GM23338 (cell line): ENCODE measurements around the gene APBA1. TPM values are rescaled to one million over a fixed set of nuclear protein-coding genes. Genes with fewer than 3 reads are reported as not detected.

ENCODE experiments used
- ATAC-seq: fragments of 200-7000 bp; cut with Tn5 transposase; 3 replicates; pipeline ENCODE4 v1.9.1; 2020
- DNase-seq: peaks from one replicate; pipeline ENCODE4 v3.0.0-alpha.2; 2015; ENCODE audit warnings: low spot score
- H2AFZ ChIP-seq: fragments of 200-600 bp; sonication (generic); 2 replicates; pipeline ENCODE4 v1.8.0; 2016; ENCODE audit warnings: antibody characterized with exemption, mild to moderate bottlenecking, moderate library complexity
- H3F3A ChIP-seq: fragments of 200-600 bp; sonication (generic); replicated peaks from 2 replicates; pipeline ENCODE4 v1.8.0; 2017; ENCODE audit warnings: antibody characterized with exemption, mixed run types, low read depth
- H3K27ac ChIP-seq: fragments of 200-600 bp; sonication (generic); 2 replicates; pipeline ENCODE4 v1.6.1; 2016; ENCODE audit warnings: low read depth
- H3K27me3 ChIP-seq: fragments of 200-600 bp; sonication (generic); 2 replicates; pipeline ENCODE4 v1.8.0; 2016; ENCODE audit warnings: mild to moderate bottlenecking, mixed run types, moderate library complexity; ENCODE audit not compliant: insufficient read depth
- H3K36me3 ChIP-seq: fragments of 200-600 bp; sonication (generic); 2 replicates; pipeline ENCODE4 v1.8.0; 2016; ENCODE audit warnings: mild to moderate bottlenecking; ENCODE audit not compliant: insufficient read depth
- H3K4me1 ChIP-seq: fragments of 200-600 bp; sonication (generic); 2 replicates; pipeline ENCODE4 v1.8.0; 2016; ENCODE audit warnings: mild to moderate bottlenecking, moderate library complexity; ENCODE audit not compliant: insufficient read depth
- H3K4me2 ChIP-seq: fragments of 200-600 bp; sonication (generic); 2 replicates; pipeline ENCODE4 v1.7.1; 2017; ENCODE audit warnings: mixed run types
- H3K4me3 ChIP-seq: fragments of 200-600 bp; sonication (generic); 2 replicates; pipeline ENCODE4 v1.6.1; 2016; ENCODE audit warnings: mixed run types
- H3K79me2 ChIP-seq: fragments of 200-600 bp; sonication (generic); replicated peaks from 2 replicates; pipeline ENCODE4 v1.8.0; 2017; ENCODE audit warnings: mild to moderate bottlenecking; ENCODE audit not compliant: insufficient read depth
- H3K9me2 ChIP-seq: fragments of 200-600 bp; sonication (generic); 2 replicates; pipeline ENCODE4 v1.8.0; 2017; ENCODE audit not compliant: insufficient read depth
- H4K20me1 ChIP-seq: fragments of 200-600 bp; sonication (generic); replicated peaks from 2 replicates; pipeline ENCODE4 v1.8.0; 2017; ENCODE audit warnings: mild to moderate bottlenecking; ENCODE audit not compliant: insufficient read depth
- H3K27ac Mint-ChIP-seq: 2 replicates; pipeline ENCODE4 v1.8.0; 2020; ENCODE audit warnings: inconsistent platforms, mild to moderate bottlenecking, moderate library complexity, mixed read lengths
- H3K27me3 Mint-ChIP-seq: 3 replicates; pipeline ENCODE4 v1.8.0; 2022; ENCODE audit warnings: low read depth, mild to moderate bottlenecking, moderate library complexity, mixed read lengths, inconsistent platforms; ENCODE audit not compliant: insufficient read depth, poor library complexity
- H3K36me3 Mint-ChIP-seq: 3 replicates; pipeline ENCODE4 v1.8.0; 2021; ENCODE audit warnings: low read depth, mild to moderate bottlenecking, inconsistent platforms, moderate library complexity, mixed read lengths
- H3K4me1 Mint-ChIP-seq: 3 replicates; pipeline ENCODE4 v1.8.0; 2020; ENCODE audit warnings: mild to moderate bottlenecking, inconsistent platforms, mixed read lengths
- H3K4me3 Mint-ChIP-seq: 3 replicates; pipeline ENCODE4 v1.8.0; 2021; ENCODE audit warnings: moderate library complexity, mild to moderate bottlenecking, inconsistent platforms, mixed read lengths
- H3K9me3 Mint-ChIP-seq: 3 replicates; pipeline ENCODE4 v1.8.0; 2020; ENCODE audit warnings: moderate library complexity, mild to moderate bottlenecking, inconsistent platforms, mixed read lengths
- ETS1 ChIP-seq: IDR thresholded peaks from 2 replicates; pipeline ENCODE4 v1.6.1; 2016; ENCODE audit warnings: antibody characterized with exemption
- EZH2 ChIP-seq: fragments of 200-600 bp; sonication (generic); IDR thresholded peaks from one replicate; pipeline ENCODE4 v1.8.0; 2017; ENCODE audit warnings: antibody characterized with exemption, mild to moderate bottlenecking, low read depth; ENCODE audit not compliant: unreplicated experiment
- JUNB ChIP-seq: IDR thresholded peaks from one replicate; pipeline ENCODE4 v1.6.1; 2016; ENCODE audit warnings: antibody characterized with exemption; ENCODE audit not compliant: unreplicated experiment
- POLR2AphosphoS5 ChIP-seq: IDR thresholded peaks from 2 replicates; pipeline ENCODE4 v1.6.1; 2016; ENCODE audit warnings: antibody characterized with exemption, low read depth
- REST ChIP-seq: IDR thresholded peaks from one replicate; pipeline ENCODE4 v1.6.1; 2018; ENCODE audit warnings: antibody characterized with exemption; ENCODE audit not compliant: unreplicated experiment
- ZNF331 ChIP-seq: fragments of 250-450 bp; sonication (Bioruptor Pico); IDR thresholded peaks from 2 replicates; pipeline ENCODE4 v1.5.0; 2020; ENCODE audit warnings: low read depth, mild to moderate bottlenecking, moderate library complexity
- ZNF462 ChIP-seq: fragments of 250-450 bp; sonication (Bioruptor Pico); IDR thresholded peaks from 2 replicates; pipeline ENCODE4 v1.5.0; 2020; ENCODE audit warnings: mild to moderate bottlenecking, moderate library complexity
- polyA plus RNA-seq: library from polyadenylated mRNA; unstranded; fragments of >200 nt; fragmentation: Nextera tagmentation; extraction: Ambion mirVana; gene quantifications from 2 replicates; pipeline ENCODE4 v1.2.1, GENCODE V29; 2016
- total RNA-seq: library from RNA; depleted of rRNA; stranded (reverse); fragments of >200 nt; shearing (Covaris generic); gene quantifications from 2 replicates; pipeline ENCODE4 v1.2.3, GENCODE V29; 2014
- TF ChIP-seq, protein P1 (sequence below), 2 experiments: fragments of 200-600 bp in 1 of 2; sonication (generic) in 1 of 2; conservative IDR thresholded peaks; 2 replicates each; pipeline versions ENCODE4 v1.5.1 to v1.6.1; 2016 to 2017; ENCODE audit warnings: antibody characterized with exemption in 2 of 2, low read depth in 2 of 2, mild to moderate bottlenecking in 2 of 2, moderate library complexity in 1 of 2

Gene APBA1
- total and polyA plus RNA-seq, 2 experiments from 2014 or later: 0.26 to 1.0 TPM

- TF ChIP-seq, protein P1, sequence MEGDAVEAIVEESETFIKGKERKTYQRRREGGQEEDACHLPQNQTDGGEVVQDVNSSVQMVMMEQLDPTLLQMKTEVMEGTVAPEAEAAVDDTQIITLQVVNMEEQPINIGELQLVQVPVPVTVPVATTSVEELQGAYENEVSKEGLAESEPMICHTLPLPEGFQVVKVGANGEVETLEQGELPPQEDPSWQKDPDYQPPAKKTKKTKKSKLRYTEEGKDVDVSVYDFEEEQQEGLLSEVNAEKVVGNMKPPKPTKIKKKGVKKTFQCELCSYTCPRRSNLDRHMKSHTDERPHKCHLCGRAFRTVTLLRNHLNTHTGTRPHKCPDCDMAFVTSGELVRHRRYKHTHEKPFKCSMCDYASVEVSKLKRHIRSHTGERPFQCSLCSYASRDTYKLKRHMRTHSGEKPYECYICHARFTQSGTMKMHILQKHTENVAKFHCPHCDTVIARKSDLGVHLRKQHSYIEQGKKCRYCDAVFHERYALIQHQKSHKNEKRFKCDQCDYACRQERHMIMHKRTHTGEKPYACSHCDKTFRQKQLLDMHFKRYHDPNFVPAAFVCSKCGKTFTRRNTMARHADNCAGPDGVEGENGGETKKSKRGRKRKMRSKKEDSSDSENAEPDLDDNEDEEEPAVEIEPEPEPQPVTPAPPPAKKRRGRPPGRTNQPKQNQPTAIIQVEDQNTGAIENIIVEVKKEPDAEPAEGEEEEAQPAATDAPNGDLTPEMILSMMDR (conservative IDR thresholded peaks at IDR 0.05; ENCODE audit: low read depth in 2 of 2): no peak
- TF ChIP-seq POLR2AphosphoS5: no peak
These were observed 209.8 kb downstream of the APBA1 start (continued) for GRCh38 chr9:69462394-69462793.

DNA sequence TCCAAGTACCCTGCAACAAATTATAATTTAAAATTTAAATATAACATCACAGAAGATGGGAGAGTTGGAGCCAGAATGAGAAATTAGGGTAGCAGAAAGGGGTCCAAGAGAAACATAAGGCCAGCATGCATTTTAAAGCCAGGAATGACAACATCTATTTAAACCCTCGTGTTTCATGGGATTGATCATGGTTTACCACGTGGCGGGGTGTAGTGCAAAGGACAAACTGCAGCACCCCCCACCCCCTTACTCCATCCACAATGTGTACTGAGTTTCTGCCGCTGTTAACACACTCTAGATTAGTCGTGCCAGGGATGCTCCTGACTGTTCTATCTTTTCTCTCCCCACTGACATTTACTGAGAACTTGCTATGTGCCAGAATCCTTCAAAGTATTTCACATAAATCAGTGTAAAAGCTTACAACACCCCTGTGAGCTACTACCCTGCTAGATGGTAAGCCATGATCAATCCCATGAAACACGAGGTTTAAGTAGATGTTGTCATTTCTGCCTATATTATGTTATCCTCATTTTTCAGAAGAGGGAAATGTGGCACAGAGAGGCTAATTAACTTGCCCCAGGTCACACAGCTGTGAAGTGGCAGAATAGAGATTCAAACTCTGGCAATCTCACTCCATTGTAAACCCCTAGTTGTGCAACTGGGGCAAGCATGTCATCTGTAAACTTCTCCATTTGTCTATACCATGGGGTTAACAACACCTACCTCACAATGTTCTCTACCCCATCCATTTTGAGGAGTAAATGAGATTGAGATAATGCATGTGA lies 210.9 kb downstream of the APBA1 start:
- Histone ChIP-seq H2AFZ (no peak overlapping the region), H4K20me1 (no peaks in the 10 kb centered on the region), H3K4me2 (no peak overlapping the region), H3K9me2 (0 out of 2 replicates have a peak, but pooled peaks cover 3% of the 10 kb centered on the region), H3K4me1 (peaks cover 12% of the 10 kb centered on the region), H3K79me2 (no peaks in the 10 kb centered on the region), H3K36me3 (no peaks in the 10 kb centered on the region), H3K27me3 (no peaks in the 10 kb centered on the region), H3F3A (no peaks in the 10 kb centered on the region), H3K27ac (no peak overlapping the region), H3K4me3 (no peak overlapping the region)
- no peaks in the 10 kb centered on the region for H3K9me3 Mint-ChIP-seq
- no peak overlapping the region for H3K27ac Mint-ChIP-seq
- peaks cover 13% of the 10 kb centered on the region for H3K4me1 Mint-ChIP-seq
- no peaks in the 10 kb centered on the region for H3K36me3 Mint-ChIP-seq
- ATAC-seq: no peak
- no peaks in the 10 kb centered on the region for H3K27me3 Mint-ChIP-seq
- no peak overlapping the region for H3K4me3 Mint-ChIP-seq
- DNase-seq: no peak
- TF ChIP-seq REST: no peak
- no peak for TF ChIP-seq ZNF331 (CRISPR knock-in tag)
- TF ChIP-seq, protein P1 (conservative IDR thresholded peaks at IDR 0.05; ENCODE audit: low read depth in 2 of 2): no peak
- TF ChIP-seq POLR2AphosphoS5: no peak
- TF ChIP-seq JUNB: no peak
- no peak for TF ChIP-seq ETS1
- no peak for TF ChIP-seq EZH2
- no peak for TF ChIP-seq ZNF462 (CRISPR knock-in tag)
